Measurements from ENCODE around the gene NOS3. TPM values are rescaled to one million over a fixed set of nuclear protein-coding genes. Genes with fewer than 3 reads are reported as not detected.
"Not testable (repeated sequence)": the region's sequence is repeated elsewhere in the genome, so short reads cannot be mapped to it uniquely, and the experiment has no call there.

Gene NOS3
- total RNA-seq, 1 donor from 2014 or later, result 1.8 TPM

DNA sequence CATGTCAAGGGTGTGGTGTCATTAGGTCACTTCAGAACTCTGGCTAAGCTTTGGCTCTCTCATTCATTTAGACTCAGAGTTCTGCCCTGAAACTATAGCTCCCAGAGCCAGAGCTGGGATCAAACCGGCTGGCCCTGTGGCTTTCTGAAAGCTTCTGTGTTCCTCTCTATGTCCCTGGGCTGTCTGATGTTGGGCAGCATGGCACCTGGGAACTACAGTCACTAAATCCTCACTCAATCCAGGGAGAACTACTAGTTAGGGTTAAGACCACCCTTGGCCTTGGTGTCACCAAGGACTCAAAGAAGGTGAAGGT lies 20.2 kb downstream of the NOS3 start:
- Histone ChIP-seq H3K27me3 (ENCODE audit: insufficient read depth, low read length) (peaks cover 7% of the 10 kb centered on the region), H3K4me2 (ENCODE audit: low read length) (peak overlapping the region; percentile 50), H3K4me3 (ENCODE audit: insufficient read depth, low read depth, low read length) (no peak overlapping the region), H3K4me1 (ENCODE audit: insufficient read depth, low read length) (peaks cover 13% of the 10 kb centered on the region), H3K9ac (ENCODE audit: low read length) (no peak overlapping the region), H4K20me1 (ENCODE audit: insufficient read depth, low read length) (no peaks in the 10 kb centered on the region), H3K9me3 (ENCODE audit: insufficient read depth, low read depth, low read length) (no peaks in the 10 kb centered on the region), H3K79me2 (ENCODE audit: insufficient read depth, low read length) (no peaks in the 10 kb centered on the region), H3K27ac (ENCODE audit: low read depth, low read length) (no peak overlapping the region), H3K36me3 (ENCODE audit: insufficient read depth, low read length) (no peaks in the 10 kb centered on the region), H2AFZ (ENCODE audit: low read depth, low read length) (no peak overlapping the region)
- peaks cover 15% of the 10 kb centered on the region for H3K4me1 Mint-ChIP-seq (ENCODE audit: low read depth, unreplicated experiment)
- FAIRE-seq (no peak), DNase-seq (ENCODE audit: low read depth) (no peak)
- TF ChIP-seq EZH2 (IDR thresholded peaks at IDR 0.05; ENCODE audit: insufficient read depth, low read length) (no peak), CTCF (IDR thresholded peaks at IDR 0.05; ENCODE audit: insufficient read depth, low read depth, low read length) (no peak)
- H3K36me3 Mint-ChIP-seq (ENCODE audit: low read depth, unreplicated experiment), result peaks cover 12% of the 10 kb centered on the region
- H3K27ac Mint-ChIP-seq (ENCODE audit: unreplicated experiment), result no peak overlapping the region
- peaks cover 36% of the 10 kb centered on the region for H3K27me3 Mint-ChIP-seq (ENCODE audit: low read depth, unreplicated experiment)
- peaks cover 2% of the 10 kb centered on the region for H3K9me3 Mint-ChIP-seq (ENCODE audit: unreplicated experiment)
- H3K4me3 Mint-ChIP-seq (ENCODE audit: unreplicated experiment), result peak overlapping the region; percentile 71

DNA sequence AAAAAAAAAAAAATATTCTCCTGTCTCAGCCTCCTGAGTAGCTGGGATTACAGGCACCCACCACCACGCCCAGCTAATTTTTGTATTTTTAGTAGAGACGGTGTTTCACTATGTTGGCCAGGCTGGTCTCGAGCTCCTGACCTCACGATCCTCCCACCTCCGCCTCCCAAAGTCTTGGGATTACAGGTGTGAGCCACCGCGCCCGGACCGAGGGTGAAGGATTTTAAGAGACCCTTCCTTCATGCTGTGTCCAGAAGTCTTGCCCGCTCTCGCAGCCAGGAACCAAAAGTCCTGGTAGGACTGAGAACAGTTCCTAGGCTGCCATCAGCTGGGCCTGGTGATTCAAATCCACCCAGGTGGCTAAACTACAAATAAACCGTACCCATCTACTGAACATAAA lies 20.8 kb downstream of the NOS3 start:
- H3K27me3 Mint-ChIP-seq (ENCODE audit: low read depth, unreplicated experiment), result peaks cover 37% of the 10 kb centered on the region
- DNase-seq (ENCODE audit: low read depth); H3K4me3 ChIP-seq (ENCODE audit: insufficient read depth, low read depth, low read length); FAIRE-seq; H3K9me3 ChIP-seq (ENCODE audit: insufficient read depth, low read depth, low read length); H3K36me3 ChIP-seq (ENCODE audit: insufficient read depth, low read length); H3K27me3 ChIP-seq (ENCODE audit: insufficient read depth, low read length); H3K27ac ChIP-seq (ENCODE audit: low read depth, low read length); H3K9me3 Mint-ChIP-seq (ENCODE audit: unreplicated experiment); H2AFZ ChIP-seq (ENCODE audit: low read depth, low read length); H3K9ac ChIP-seq (ENCODE audit: low read length); H3K27ac Mint-ChIP-seq (ENCODE audit: unreplicated experiment); H3K4me2 ChIP-seq (ENCODE audit: low read length); H3K79me2 ChIP-seq (ENCODE audit: insufficient read depth, low read length); H4K20me1 ChIP-seq (ENCODE audit: insufficient read depth, low read length): not testable (repeated sequence)
- peak overlapping the region; percentile 4 for H3K4me3 Mint-ChIP-seq (ENCODE audit: unreplicated experiment)
- peaks cover 15% of the 10 kb centered on the region for H3K4me1 Mint-ChIP-seq (ENCODE audit: low read depth, unreplicated experiment)
- peaks cover 13% of the 10 kb centered on the region for H3K4me1 ChIP-seq (ENCODE audit: insufficient read depth, low read length)
- H3K36me3 Mint-ChIP-seq (ENCODE audit: low read depth, unreplicated experiment), result peaks cover 12% of the 10 kb centered on the region

DNA sequence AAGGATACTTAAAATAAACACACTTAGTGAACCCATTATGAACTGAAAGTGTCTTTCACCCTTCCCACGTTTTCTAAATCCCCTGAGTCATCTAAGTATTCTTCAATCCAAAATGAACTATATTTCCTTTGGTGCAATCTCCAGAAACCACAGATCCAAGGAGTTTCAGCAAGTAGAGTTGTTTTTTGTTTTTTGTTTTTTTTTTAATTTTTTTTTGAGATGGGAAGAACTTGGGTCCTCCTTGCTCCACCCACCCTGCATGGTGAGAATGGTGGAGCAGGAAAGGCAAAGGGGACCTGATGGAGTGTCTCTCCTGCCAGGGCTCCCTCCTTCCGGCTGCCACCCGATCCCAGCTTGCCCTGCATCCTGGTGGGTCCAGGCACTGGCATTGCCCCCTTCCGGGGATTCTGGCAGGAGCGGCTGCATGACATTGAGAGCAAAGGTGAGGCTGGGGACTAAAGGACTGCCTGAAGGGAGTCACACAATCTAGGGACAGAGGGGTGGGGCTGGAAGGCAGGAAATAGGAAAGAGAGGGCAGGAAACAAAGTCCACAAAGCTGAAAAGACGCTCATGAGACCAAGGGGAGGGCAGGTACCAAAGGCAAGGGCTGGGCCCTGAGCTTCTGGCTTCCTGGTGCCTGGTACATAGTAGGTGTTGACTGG lies 21.3 kb downstream of the NOS3 start:
- Histone ChIP-seq H3K4me3 (ENCODE audit: insufficient read depth, low read depth, low read length) (no peak overlapping the region), H3K4me2 (ENCODE audit: low read length) (no peak overlapping the region), H2AFZ (ENCODE audit: low read depth, low read length) (no peak overlapping the region), H3K27me3 (ENCODE audit: insufficient read depth, low read length) (peaks cover 7% of the 10 kb centered on the region), H3K79me2 (ENCODE audit: insufficient read depth, low read length) (no peaks in the 10 kb centered on the region), H3K4me1 (ENCODE audit: insufficient read depth, low read length) (peaks cover 13% of the 10 kb centered on the region), H3K36me3 (ENCODE audit: insufficient read depth, low read length) (no peaks in the 10 kb centered on the region), H3K9ac (ENCODE audit: low read length) (no peak overlapping the region), H3K9me3 (ENCODE audit: insufficient read depth, low read depth, low read length) (no peaks in the 10 kb centered on the region), H3K27ac (ENCODE audit: low read depth, low read length) (no peak overlapping the region), H4K20me1 (ENCODE audit: insufficient read depth, low read length) (no peaks in the 10 kb centered on the region)
- peak; percentile 17 for FAIRE-seq
- no peak for DNase-seq (ENCODE audit: low read depth)
- Mint-ChIP-seq H3K27ac (ENCODE audit: unreplicated experiment) (no peak overlapping the region), H3K4me1 (ENCODE audit: low read depth, unreplicated experiment) (peaks cover 15% of the 10 kb centered on the region), H3K4me3 (ENCODE audit: unreplicated experiment) (peak overlapping the region; percentile 68), H3K36me3 (ENCODE audit: low read depth, unreplicated experiment) (peaks cover 12% of the 10 kb centered on the region), H3K9me3 (ENCODE audit: unreplicated experiment) (peaks cover 2% of the 10 kb centered on the region), H3K27me3 (ENCODE audit: low read depth, unreplicated experiment) (peaks cover 41% of the 10 kb centered on the region)
- TF ChIP-seq EZH2 (IDR thresholded peaks at IDR 0.05; ENCODE audit: insufficient read depth, low read length) (no peak), CTCF (IDR thresholded peaks at IDR 0.05; ENCODE audit: insufficient read depth, low read depth, low read length) (no peak)

Measured in astrocyte (in vitro differentiated cells and primary cell).